Bronchial epithelial cell (primary cell): ENCODE data around the gene MAGEH1. TPM values are rescaled to one million over a fixed set of nuclear protein-coding genes. Genes with fewer than 3 reads are reported as not detected.
"Not testable (repeated sequence)": the region's sequence is repeated elsewhere in the genome, so short reads cannot be mapped to it uniquely, and the experiment has no call there.

Source experiments
- DNase-seq: peaks from one replicate; pipeline ENCODE4 v3.0.0-alpha.2; 2010; ENCODE audit warnings: low read depth
- FAIRE-seq: peaks from 2 replicates; lab custom pipeline; 2011; peaks lifted over from hg19 to GRCh38; lab: Jason Lieb, UNC
- H3K27me3 ChIP-seq: 2 replicates; pipeline ENCODE4 v1.5.1; 2011; ENCODE audit warnings: low read length; ENCODE audit not compliant: control insufficient read depth, insufficient read depth
- H3K36me3 ChIP-seq: 2 replicates; pipeline ENCODE4 v1.5.1; 2011; ENCODE audit warnings: low read length; ENCODE audit not compliant: control insufficient read depth, insufficient read depth
- H3K4me3 ChIP-seq: 2 replicates; pipeline ENCODE4 v1.5.1; 2011; ENCODE audit warnings: mild to moderate bottlenecking, low read depth, low read length, control low read depth
- total RNA-seq: library from RNA; depleted of rRNA; stranded (reverse); fragments of >200 nt; gene quantifications from 2 replicates; pipeline ENCODE4 v1.2.1, GENCODE V29; 2014
- TF ChIP-seq, protein P1 (sequence below): IDR thresholded peaks from 2 replicates; pipeline ENCODE4 v1.5.1; 2011; ENCODE audit warnings: mild to moderate bottlenecking, moderate library complexity, low read length, control low read depth, inconsistent platforms; ENCODE audit not compliant: insufficient read depth, severe bottlenecking

Gene MAGEH1, protein sequence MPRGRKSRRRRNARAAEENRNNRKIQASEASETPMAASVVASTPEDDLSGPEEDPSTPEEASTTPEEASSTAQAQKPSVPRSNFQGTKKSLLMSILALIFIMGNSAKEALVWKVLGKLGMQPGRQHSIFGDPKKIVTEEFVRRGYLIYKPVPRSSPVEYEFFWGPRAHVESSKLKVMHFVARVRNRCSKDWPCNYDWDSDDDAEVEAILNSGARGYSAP
- 1.5 and 3.9 TPM in 2 replicates for total RNA-seq

- H3K4me3 ChIP-seq, result peak within 1 kb of the TSS; percentile 48
- TF ChIP-seq, protein P1, sequence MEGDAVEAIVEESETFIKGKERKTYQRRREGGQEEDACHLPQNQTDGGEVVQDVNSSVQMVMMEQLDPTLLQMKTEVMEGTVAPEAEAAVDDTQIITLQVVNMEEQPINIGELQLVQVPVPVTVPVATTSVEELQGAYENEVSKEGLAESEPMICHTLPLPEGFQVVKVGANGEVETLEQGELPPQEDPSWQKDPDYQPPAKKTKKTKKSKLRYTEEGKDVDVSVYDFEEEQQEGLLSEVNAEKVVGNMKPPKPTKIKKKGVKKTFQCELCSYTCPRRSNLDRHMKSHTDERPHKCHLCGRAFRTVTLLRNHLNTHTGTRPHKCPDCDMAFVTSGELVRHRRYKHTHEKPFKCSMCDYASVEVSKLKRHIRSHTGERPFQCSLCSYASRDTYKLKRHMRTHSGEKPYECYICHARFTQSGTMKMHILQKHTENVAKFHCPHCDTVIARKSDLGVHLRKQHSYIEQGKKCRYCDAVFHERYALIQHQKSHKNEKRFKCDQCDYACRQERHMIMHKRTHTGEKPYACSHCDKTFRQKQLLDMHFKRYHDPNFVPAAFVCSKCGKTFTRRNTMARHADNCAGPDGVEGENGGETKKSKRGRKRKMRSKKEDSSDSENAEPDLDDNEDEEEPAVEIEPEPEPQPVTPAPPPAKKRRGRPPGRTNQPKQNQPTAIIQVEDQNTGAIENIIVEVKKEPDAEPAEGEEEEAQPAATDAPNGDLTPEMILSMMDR, result no peak
- H3K36me3 ChIP-seq, result no peaks in the 10 kb centered on the region
- FAIRE-seq (no peak), DNase-seq (peak; percentile 50)
- no peaks in the 10 kb centered on the region for H3K27me3 ChIP-seq
These were observed at the start of gene MAGEH1 for GRCh38 chrX:55451990-55452832. Gene MAGEH1 (plus strand): TSS chrX:55452127. CDS start chrX:55452375, 248 bp downstream.

- H3K27me3 ChIP-seq, H3K4me3 ChIP-seq, H3K36me3 ChIP-seq, FAIRE-seq, DNase-seq: not testable (repeated sequence)
These were observed 24.8 kb upstream of the MAGEH1 start for GRCh38 chrX:55427079-55427478.

DNA sequence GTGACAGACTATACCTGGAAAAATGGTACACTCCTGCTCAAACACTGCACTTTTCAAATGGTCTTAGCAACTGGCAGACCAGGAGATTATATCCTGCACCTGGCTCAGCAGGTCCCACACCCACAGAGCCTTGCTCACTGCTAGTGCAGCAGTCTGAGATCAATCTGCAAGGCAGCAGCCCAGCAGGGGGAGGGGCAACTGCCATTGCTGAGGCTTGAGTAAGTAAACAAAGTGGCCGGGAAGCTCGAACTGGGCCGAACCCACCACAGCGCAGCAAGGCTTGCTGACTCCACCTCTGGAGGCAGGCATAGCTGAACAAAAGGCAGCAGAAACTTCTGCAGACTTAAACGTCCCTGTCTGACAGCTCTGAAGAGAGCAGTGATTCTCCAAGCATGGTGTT is 8.5 kb upstream of the MAGEH1 start:
- not testable (repeated sequence) for DNase-seq, H3K36me3 ChIP-seq, FAIRE-seq, H3K27me3 ChIP-seq, H3K4me3 ChIP-seq

DNA sequence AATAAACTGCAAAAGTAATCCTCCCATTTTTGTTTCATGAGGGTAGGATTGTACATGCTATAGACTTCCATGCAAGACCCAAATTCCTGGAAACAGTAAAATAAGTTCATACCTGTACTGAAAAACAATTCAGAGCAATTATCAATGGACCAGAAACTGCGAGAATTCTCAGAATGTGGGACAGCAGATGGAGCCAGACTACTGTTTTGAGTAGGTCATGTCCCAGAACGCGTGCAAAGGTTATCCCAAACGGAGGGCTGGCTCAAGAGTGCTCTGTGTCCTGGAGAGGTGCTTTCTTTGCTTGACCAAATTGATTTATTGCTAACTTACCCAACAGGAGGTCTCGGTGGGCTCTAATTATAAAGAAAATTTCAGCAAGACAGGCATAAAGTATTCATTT is 1.7 kb upstream of the MAGEH1 start:
- DNase-seq, result no peak
- Histone ChIP-seq H3K27me3 (no peaks in the 10 kb centered on the region), H3K4me3 (no peak overlapping the region), H3K36me3 (no peaks in the 10 kb centered on the region)
- FAIRE-seq, result no peak
- TF ChIP-seq, protein P1, result no peak

DNA sequence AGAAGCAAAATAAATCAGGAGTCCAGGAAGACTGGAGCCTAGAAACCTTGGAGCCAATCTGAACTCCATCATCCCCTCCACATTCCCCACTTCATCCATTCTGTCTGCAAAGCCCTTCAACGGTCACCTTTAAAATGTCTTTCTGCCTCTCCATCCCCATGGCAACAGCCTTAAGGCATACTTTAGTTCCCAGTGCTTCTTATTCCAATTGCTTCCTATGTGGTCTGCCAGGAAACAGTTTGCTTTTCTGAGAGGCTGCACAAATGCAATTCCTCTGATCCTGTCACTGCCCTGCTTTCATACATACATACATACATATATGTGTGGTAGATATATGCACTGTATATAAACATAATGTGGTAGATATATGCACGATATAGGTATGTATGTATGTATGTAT is 786 bp upstream of the MAGEH1 start:
- FAIRE-seq (no peak), DNase-seq (no peak)
- no peak overlapping the region for H3K4me3 ChIP-seq
- TF ChIP-seq, protein P1, result no peak
- no peaks in the 10 kb centered on the region for H3K27me3 ChIP-seq
- no peaks in the 10 kb centered on the region for H3K36me3 ChIP-seq

DNA sequence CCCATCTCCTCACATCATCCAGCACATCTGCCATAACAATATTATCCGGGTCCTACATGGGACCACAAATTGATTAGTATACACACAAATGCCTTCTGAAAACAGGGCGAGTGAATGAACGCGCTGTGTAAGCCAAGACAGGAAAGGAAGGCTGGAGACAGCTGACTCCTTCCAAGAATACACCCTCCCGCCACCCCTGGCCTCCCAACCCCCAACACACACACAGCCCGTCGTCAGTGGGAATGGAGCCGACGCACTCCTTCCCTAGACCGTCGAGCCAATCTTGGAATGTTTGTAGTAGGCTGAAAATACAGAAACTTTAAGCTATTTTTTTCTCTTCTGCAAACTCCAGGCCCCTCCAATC is 319 bp upstream of the MAGEH1 start:
- TF ChIP-seq, protein P1, result no peak
- peak overlapping the region; percentile 48 for H3K4me3 ChIP-seq
- DNase-seq (peak; percentile 5), FAIRE-seq (no peak)
- no peaks in the 10 kb centered on the region for H3K27me3 ChIP-seq
- H3K36me3 ChIP-seq, result no peaks in the 10 kb centered on the region
